HG03460 (cell line): ENCODE results near the gene TMEM203.

Source experiments
- ATAC-seq: cut with Tn5 transposase; IDR thresholded peaks from one replicate; pipeline ENCODE4 v1.9.1; 2021; ENCODE audit not compliant: unreplicated experiment

TMEM203 gene

GRCh38 chr9:137198051-137198901 lies 7.2 kb downstream of the TMEM203 start:
- ATAC-seq, result no peak

- ATAC-seq, result no peak
Observed at GRCh38 chr9:137195525-137196220, 9.8 kb downstream of the TMEM203 start.

- ATAC-seq, result no peak
Observed at GRCh38 chr9:137194909-137195308, 10.5 kb downstream of the TMEM203 start.

GRCh38 chr9:137194388-137194787 lies 11.1 kb downstream of the TMEM203 start:
- no peak for ATAC-seq

GRCh38 chr9:137193771-137194170 lies 11.7 kb downstream of the TMEM203 start:
- no peak for ATAC-seq

GRCh38 chr9:137192859-137193258 lies 12.6 kb downstream of the TMEM203 start:
- no peak for ATAC-seq

- no peak for ATAC-seq
Observed at GRCh38 chr9:137192448-137192780, 13.0 kb downstream of the TMEM203 start.

- no peak for ATAC-seq
Observed at GRCh38 chr9:137191691-137192447, 13.6 kb downstream of the TMEM203 start.

GRCh38 chr9:137191245-137191644 lies 14.2 kb downstream of the TMEM203 start:
- ATAC-seq, result no peak

GRCh38 chr9:137190315-137190856 lies 15.1 kb downstream of the TMEM203 start:
- ATAC-seq, result no peak

GRCh38 chr9:137189297-137190295 lies 15.9 kb downstream of the TMEM203 start:
- ATAC-seq, result no peak

- ATAC-seq, result peak; percentile 68
Observed at GRCh38 chr9:137188490-137189296, 16.8 kb downstream of the TMEM203 start, which contains the start of the genes ANAPC2 and SSNA1. Gene ANAPC2 (minus strand): TSS chr9:137188560. CDS start chr9:137188532, 28 bp downstream. Gene SSNA1 (plus strand): TSS chr9:137188676. CDS start chr9:137188727, 51 bp downstream.

- ATAC-seq, result no peak
Observed at GRCh38 chr9:137188086-137188489, 17.4 kb downstream of the TMEM203 start.

- no peak for ATAC-seq
Observed at GRCh38 chr9:137187386-137187785, 18.1 kb downstream of the TMEM203 start.

GRCh38 chr9:137186385-137186784 lies 19.1 kb downstream of the TMEM203 start:
- ATAC-seq, result no peak

GRCh38 chr9:137185921-137186320 lies 19.5 kb downstream of the TMEM203 start:
- ATAC-seq, result no peak

GRCh38 chr9:137184881-137185660 lies 20.4 kb downstream of the TMEM203 start:
- no peak for ATAC-seq

- no peak for ATAC-seq
Observed at GRCh38 chr9:137183980-137184595, 21.4 kb downstream of the TMEM203 start.
